ENCODE measurements around the gene MACF1. TPM values are rescaled to one million over a fixed set of nuclear protein-coding genes. Genes with fewer than 3 reads are reported as not detected.

Gene MACF1
- total and polyA plus RNA-seq, 8 donors = 358 to 484 (median 440) TPM

DNA sequence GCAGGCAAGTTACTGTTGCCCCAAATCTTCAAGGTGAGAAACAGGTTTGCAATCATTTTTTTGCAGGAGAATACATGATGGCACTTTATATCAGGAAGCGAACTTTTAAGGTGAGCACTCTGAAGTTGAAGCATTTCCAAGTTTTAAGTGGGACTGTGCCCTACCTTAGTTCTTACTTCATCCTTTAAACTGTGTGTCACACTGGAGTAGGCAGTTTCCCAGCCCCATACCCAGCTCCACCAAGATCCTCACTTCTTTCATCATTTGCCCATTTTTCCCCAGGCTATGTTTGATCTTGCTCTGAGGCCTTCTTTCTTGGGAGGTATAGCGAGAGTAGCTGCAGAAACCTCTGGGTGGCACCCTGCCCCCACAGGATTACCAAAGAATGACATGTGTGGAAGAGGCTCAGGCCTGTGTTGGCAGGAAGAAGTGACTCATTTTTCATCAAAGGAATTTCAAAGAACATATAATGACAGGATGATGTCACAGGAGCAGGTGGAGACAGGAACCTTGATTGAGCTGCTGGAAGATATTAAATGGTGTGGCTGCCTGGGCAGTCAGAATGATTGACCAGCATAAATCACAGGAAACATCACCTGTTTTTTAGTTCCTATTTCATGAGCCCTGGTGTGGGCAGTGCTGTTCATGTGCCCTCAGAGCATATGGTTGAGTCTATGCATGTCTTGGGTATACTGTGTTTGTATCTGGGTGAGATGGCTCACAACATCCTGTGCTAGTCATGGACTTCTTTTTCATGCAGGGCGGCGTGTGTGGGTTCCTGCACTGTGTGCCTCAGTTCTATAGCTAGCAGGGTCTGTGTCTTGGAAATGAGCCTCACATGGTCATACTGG is 20.8 kb upstream of the MACF1 start:
- peaks cover 25 to 56% of the 10 kb centered on the region in 2 donors for H3K4me1 ChIP-seq

GRCh38 chr1:39184354-39184818 is 20.1 kb upstream of the MACF1 start:
- ATAC-seq (peak; percentile 8), DNase-seq (no peak)
- peaks cover 26 to 56% of the 10 kb centered on the region in 2 donors for H3K4me1 ChIP-seq
- intact Hi-C loops (cut with DNase I) = loop anchor here (10.0 kb wide), 1 partner anchor 80 kb away; no protein-coding TSS in a partner anchor
- no peak overlapping the region for H3K4me3 ChIP-seq
- TF ChIP-seq, protein P1, sequence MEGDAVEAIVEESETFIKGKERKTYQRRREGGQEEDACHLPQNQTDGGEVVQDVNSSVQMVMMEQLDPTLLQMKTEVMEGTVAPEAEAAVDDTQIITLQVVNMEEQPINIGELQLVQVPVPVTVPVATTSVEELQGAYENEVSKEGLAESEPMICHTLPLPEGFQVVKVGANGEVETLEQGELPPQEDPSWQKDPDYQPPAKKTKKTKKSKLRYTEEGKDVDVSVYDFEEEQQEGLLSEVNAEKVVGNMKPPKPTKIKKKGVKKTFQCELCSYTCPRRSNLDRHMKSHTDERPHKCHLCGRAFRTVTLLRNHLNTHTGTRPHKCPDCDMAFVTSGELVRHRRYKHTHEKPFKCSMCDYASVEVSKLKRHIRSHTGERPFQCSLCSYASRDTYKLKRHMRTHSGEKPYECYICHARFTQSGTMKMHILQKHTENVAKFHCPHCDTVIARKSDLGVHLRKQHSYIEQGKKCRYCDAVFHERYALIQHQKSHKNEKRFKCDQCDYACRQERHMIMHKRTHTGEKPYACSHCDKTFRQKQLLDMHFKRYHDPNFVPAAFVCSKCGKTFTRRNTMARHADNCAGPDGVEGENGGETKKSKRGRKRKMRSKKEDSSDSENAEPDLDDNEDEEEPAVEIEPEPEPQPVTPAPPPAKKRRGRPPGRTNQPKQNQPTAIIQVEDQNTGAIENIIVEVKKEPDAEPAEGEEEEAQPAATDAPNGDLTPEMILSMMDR (IDR thresholded peaks at IDR 0.05) = no peak
- H3K9me3 ChIP-seq = no peaks in the 10 kb centered on the region
- peak overlapping the region; percentile 72 to 75 for H3K27ac ChIP-seq
- H3K27me3 ChIP-seq = no peaks in the 10 kb centered on the region
- H3K36me3 ChIP-seq = no peaks in the 10 kb centered on the region

More for the DNA sequence above, 20.8 kb upstream of the MACF1 start:
- peak; percentile 82 for ATAC-seq
- Histone ChIP-seq H3K4me3 (no peak overlapping the region), H3K36me3 (no peaks in the 10 kb centered on the region), H3K27me3 (no peaks in the 10 kb centered on the region), H3K27ac (peak overlapping the region; percentile 72 to 75), H3K9me3 (no peaks in the 10 kb centered on the region)
- TF ChIP-seq, protein P1 (IDR thresholded peaks at IDR 0.05) = peak; percentile 21 to 66
- peak in 1 of 4 donors; percentile 69 for DNase-seq
- intact Hi-C loops (cut with DNase I) = loop anchor here (10.0 kb wide), 1 partner anchor 79 kb away; no protein-coding TSS in a partner anchor

DNA sequence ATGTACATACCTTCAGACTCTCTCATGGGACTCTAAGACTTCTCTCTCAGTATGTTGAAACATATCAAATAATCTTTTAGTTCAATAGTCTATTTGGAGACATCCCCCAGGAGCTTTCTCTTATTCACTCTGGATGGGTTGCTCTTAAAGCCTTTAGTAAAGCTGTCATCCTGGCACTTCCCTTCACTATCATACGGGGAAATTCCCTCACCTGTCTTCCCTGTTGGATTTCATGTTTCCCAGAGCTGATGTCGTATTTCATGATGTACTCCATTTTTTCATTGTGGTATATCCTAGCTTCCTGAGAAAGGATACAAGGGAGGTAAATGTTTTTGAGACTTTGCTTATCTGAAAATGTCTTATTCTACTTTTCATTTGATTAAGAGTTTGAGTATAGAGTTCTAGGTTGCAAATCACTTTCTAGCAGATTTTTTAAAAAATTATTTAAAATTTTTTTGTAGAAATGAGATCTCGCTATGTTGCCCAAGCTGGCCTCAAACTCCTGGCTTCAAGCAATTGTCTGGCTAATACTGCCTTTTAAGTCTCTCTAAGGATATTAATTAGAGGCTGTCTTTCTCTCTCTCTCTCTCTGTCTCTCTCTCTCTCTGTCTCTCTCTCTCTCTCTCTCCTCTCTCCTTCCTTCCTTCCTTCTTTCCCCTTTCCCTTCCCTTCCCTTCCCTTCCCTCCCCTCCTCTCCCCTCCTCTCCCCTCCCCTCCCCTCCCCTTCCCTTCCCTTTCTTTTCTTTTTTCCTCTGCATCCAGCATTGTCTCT is 17.0 kb upstream of the MACF1 start:
- TF ChIP-seq, protein P1 (IDR thresholded peaks at IDR 0.05) = no peak
- Histone ChIP-seq H3K9me3 (no peaks in the 10 kb centered on the region), H3K36me3 (no peaks in the 10 kb centered on the region), H3K4me3 (no peak overlapping the region), H3K27me3 (no peaks in the 10 kb centered on the region), H3K4me1 (peaks cover 42 to 78% of the 10 kb centered on the region in 2 donors), H3K27ac (peak overlapping the region in 1 of 2 donors; percentile 34)
- ATAC-seq = no peak
- intact Hi-C loops (cut with DNase I) = loop anchor here (10.0 kb wide), 1 partner anchor 83 kb away; no protein-coding TSS in a partner anchor
- no peak for DNase-seq

DNA sequence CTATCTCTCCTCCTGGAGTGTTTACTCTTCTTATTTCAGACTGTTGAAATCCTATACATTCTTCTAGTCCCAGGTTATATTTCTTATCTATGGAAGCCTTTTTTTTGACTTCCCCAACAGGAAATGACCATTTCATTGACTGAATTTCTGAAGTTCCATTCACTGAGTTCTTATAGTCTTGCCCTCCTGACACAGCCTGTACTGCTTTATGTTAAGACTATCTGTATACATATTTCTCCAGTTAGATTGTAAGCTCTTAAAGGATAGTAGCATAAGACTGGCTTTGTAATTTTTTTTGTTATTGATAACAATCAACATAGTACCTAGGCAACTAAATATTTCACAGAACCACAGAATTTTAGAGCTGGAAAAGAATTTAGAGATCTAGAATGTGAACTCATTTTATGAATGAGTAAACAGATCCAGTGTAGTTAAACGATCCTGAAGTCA is 14.9 kb upstream of the MACF1 start:
- TF ChIP-seq, protein P1 (IDR thresholded peaks at IDR 0.05) = no peak
- Histone ChIP-seq H3K27me3 (no peaks in the 10 kb centered on the region), H3K9me3 (no peaks in the 10 kb centered on the region), H3K27ac (peak overlapping the region; percentile 33 to 57), H3K4me3 (no peak overlapping the region), H3K4me1 (peaks cover 45 to 82% of the 10 kb centered on the region in 2 donors), H3K36me3 (no peaks in the 10 kb centered on the region)
- ATAC-seq (no peak), DNase-seq (no peak)
- intact Hi-C loops (cut with DNase I) = loop anchor here (10.0 kb wide), 1 partner anchor 85 kb away; no protein-coding TSS in a partner anchor

Data from left lung (tissue), 10 donors.